Stimulated activated naive CD4-positive, alpha-beta T cell treated with Interleukin-2 at 50 U/mL for 16 hours (primary cell): ENCODE measurements around the gene ZC3H7A.
"Not testable (repeated sequence)": the region's sequence is repeated elsewhere in the genome, so short reads cannot be mapped to it uniquely, and the experiment has no call there.

Source experiments
- DNase-seq: peaks from one replicate; lab custom pipeline; 2025; lab: John Stamatoyannopoulos, UW

Gene ZC3H7A

GRCh38 chr16:11799509-11800381, 2.7 kb upstream of the ZC3H7A start:
- DNase-seq = no peak

GRCh38 chr16:11799017-11799381, 1.9 kb upstream of the ZC3H7A start:
- DNase-seq = no peak

GRCh38 chr16:11797957-11798299, 870 bp upstream of the ZC3H7A start:
- DNase-seq = no peak

GRCh38 chr16:11796227-11797165, 562 bp downstream of the ZC3H7A start:
- peak; percentile 23 for DNase-seq

- no peak for DNase-seq
These were observed 1.2 kb downstream of the ZC3H7A start for GRCh38 chr16:11795887-11796226.

- no peak for DNase-seq
These were observed 1.8 kb downstream of the ZC3H7A start for GRCh38 chr16:11794996-11795886.

GRCh38 chr16:11794447-11794846, 2.6 kb downstream of the ZC3H7A start:
- no peak for DNase-seq

GRCh38 chr16:11793840-11794239, 3.2 kb downstream of the ZC3H7A start:
- no peak for DNase-seq

- no peak for DNase-seq
These were observed 4.4 kb downstream of the ZC3H7A start for GRCh38 chr16:11792410-11793241.

- DNase-seq = no peak
These were observed 5.8 kb downstream of the ZC3H7A start for GRCh38 chr16:11791144-11791828.

GRCh38 chr16:11788914-11789313, 8.1 kb downstream of the ZC3H7A start:
- no peak for DNase-seq

- not testable (repeated sequence) for DNase-seq
These were observed 12.0 kb downstream of the ZC3H7A start for GRCh38 chr16:11784980-11785599.

GRCh38 chr16:11784381-11784780, 12.7 kb downstream of the ZC3H7A start:
- not testable (repeated sequence) for DNase-seq

- no peak for DNase-seq
These were observed 13.1 kb downstream of the ZC3H7A start for GRCh38 chr16:11784038-11784369.

- DNase-seq = peak; percentile 27
These were observed 13.6 kb downstream of the ZC3H7A start for GRCh38 chr16:11783319-11784037.

- no peak for DNase-seq
These were observed 15.3 kb downstream of the ZC3H7A start for GRCh38 chr16:11781773-11782172.

- DNase-seq = no peak
These were observed 15.9 kb downstream of the ZC3H7A start for GRCh38 chr16:11780991-11781680.

- no peak for DNase-seq
These were observed 18.0 kb downstream of the ZC3H7A start for GRCh38 chr16:11779074-11779473.

- DNase-seq = no peak
These were observed 22.9 kb downstream of the ZC3H7A start for GRCh38 chr16:11774065-11774626.
